Measurements from ENCODE around the gene RASSF6.

RASSF6 gene

GRCh38 chr4:73539386-73539785 is 80.8 kb downstream of the RASSF6 start:
- no peak overlapping the region for H3K27ac ChIP-seq
- TF ChIP-seq ZFX (IDR thresholded peaks at IDR 0.05) (no peak), CTCF (conservative IDR thresholded peaks at IDR 0.05) (no peak)

DNA sequence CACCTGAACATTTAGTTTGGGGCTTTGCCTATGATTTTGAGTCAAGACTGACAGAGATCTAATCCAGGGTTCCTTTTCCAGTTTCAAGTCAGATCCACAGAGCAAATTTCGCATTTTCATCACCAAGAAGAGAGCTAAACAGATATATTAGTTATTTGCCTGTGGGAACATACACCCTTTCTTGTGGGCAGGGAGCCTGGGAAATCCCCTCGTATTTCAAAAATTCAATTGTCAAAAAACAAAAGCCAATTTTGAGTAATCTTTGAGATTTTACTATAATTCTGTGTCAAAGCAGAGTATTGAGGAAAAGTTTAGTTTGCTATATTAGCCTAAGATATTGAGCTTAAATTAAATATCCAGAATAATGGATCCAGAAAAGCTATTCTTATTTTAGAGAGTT is 82.1 kb downstream of the RASSF6 start:
- H3K27ac ChIP-seq: no peak overlapping the region
- TF ChIP-seq ZFX (IDR thresholded peaks at IDR 0.05) (no peak), CTCF (conservative IDR thresholded peaks at IDR 0.05) (no peak)

DNA sequence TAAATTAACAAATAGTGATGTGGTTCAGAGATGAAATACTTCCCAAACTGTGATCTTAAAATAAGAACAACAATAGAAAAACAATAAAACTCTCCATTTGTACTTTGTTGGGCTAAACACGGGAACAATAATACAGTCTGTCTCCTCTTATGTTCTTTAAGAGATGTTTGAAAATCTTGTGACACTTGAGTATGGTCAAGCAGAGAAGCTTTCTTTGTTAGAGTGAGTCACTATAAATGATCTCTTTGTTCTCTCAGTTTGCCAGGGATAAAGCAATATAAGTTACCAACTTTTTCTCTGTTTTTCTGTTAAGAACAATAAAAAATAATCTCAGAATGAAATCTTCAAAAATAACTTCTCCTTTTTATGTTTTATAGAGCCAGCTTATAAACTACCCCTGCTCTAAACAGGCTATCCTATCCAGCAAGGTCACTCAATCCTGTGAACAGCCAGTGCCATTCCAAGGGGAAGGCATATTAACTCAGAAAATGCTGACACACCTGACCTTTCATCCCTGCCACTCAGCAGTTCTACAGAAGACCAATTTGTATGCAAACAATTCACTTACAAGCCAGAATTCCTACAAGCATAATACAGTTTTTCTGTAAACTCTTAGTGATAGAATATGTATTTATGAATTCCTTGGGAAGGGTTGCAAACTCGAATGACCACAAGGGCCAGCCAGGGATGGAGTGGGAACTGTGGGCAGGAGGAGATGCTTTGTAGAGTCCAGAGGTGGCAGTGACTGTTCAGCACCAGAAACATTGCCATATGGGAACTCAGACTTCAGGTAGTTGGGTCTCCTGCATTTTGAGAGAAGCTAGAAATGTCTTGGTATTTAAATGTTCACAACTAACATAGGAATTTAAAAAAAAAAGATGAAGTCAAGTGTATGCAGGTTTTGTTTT is 86.5 kb downstream of the RASSF6 start:
- H3K27ac ChIP-seq: no peak overlapping the region
- no peak for TF ChIP-seq CTCF (conservative IDR thresholded peaks at IDR 0.05)
- no peak for TF ChIP-seq ZFX (IDR thresholded peaks at IDR 0.05)

GRCh38 chr4:73528171-73528570 is 92.1 kb downstream of the RASSF6 start:
- TF ChIP-seq CTCF (conservative IDR thresholded peaks at IDR 0.05) (no peak), ZFX (IDR thresholded peaks at IDR 0.05) (no peak)
- H3K27ac ChIP-seq: no peak overlapping the region

- no peak overlapping the region for H3K27ac ChIP-seq
These were observed 93.0 kb downstream of the RASSF6 start for GRCh38 chr4:73527196-73527595.

GRCh38 chr4:73525611-73526010 is 94.6 kb downstream of the RASSF6 start:
- no peak overlapping the region for H3K27ac ChIP-seq
- no peak for TF ChIP-seq ZFX (IDR thresholded peaks at IDR 0.05)
- TF ChIP-seq CTCF (conservative IDR thresholded peaks at IDR 0.05): no peak

More at GRCh38 chr4:73527196-73527595, 93.0 kb downstream of the RASSF6 start:
- TF ChIP-seq ZFX (IDR thresholded peaks at IDR 0.05) (no peak), CTCF (conservative IDR thresholded peaks at IDR 0.05) (no peak)

DNA sequence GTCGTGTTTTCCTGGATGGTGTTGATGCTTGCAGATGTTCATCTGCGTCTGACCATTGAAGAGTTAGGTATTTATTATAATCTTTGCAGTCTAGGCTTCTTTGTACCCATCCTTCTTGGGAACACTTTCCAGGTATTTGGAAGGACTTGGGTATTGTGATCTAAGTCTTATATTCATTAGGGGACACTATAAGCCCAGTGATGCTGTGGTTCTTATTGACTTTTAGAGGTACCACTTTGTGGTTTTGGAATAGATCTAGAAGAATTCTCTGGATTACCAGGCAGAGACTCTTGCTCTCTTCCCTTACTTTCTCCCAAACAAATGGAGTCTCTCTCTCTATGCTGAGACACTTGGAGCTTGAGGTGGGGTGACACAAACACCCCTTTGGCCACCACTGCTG is 97.1 kb downstream of the RASSF6 start:
- no peak overlapping the region for H3K27ac ChIP-seq
- TF ChIP-seq ZFX (IDR thresholded peaks at IDR 0.05) (no peak), CTCF (conservative IDR thresholded peaks at IDR 0.05) (no peak)
